LoVo (cell line): Measurements from ENCODE around the gene NTS.

Experiments used
- DNase-seq: peaks from one replicate; pipeline ENCODE4 v3.0.0-alpha.2; 2016; ENCODE audit warnings: low spot score

The NTS gene

GRCh38 chr12:85923767-85924331, 49.8 kb downstream of the NTS start:
- DNase-seq, result peak; percentile 20

- DNase-seq, result no peak
These were observed 53.1 kb downstream of the NTS start for GRCh38 chr12:85927166-85927565.
